ENCODE data around the gene ATF4. TPM values are rescaled to one million over a fixed set of nuclear protein-coding genes. Genes with fewer than 3 reads are reported as not detected.

The ATF4 gene
- total RNA-seq, 1 donor from 2014 or later = 173 TPM

GRCh38 chr22:39528681-39529486 lies 8.5 kb downstream of the ATF4 start:
- Histone ChIP-seq H3K27me3 (no peaks in the 10 kb centered on the region), H3K27ac (peak overlapping the region; percentile 32 to 48), H3K4me1 (peaks cover 21 to 59% of the 10 kb centered on the region in 2 donors), H3K4me3 (peak overlapping the region in 1 of 2 donors; percentile 47), H3K36me3 (peaks cover 21 to 32% of the 10 kb centered on the region in 2 donors), H3K9me3 (no peaks in the 10 kb centered on the region)
- TF ChIP-seq, protein P1, sequence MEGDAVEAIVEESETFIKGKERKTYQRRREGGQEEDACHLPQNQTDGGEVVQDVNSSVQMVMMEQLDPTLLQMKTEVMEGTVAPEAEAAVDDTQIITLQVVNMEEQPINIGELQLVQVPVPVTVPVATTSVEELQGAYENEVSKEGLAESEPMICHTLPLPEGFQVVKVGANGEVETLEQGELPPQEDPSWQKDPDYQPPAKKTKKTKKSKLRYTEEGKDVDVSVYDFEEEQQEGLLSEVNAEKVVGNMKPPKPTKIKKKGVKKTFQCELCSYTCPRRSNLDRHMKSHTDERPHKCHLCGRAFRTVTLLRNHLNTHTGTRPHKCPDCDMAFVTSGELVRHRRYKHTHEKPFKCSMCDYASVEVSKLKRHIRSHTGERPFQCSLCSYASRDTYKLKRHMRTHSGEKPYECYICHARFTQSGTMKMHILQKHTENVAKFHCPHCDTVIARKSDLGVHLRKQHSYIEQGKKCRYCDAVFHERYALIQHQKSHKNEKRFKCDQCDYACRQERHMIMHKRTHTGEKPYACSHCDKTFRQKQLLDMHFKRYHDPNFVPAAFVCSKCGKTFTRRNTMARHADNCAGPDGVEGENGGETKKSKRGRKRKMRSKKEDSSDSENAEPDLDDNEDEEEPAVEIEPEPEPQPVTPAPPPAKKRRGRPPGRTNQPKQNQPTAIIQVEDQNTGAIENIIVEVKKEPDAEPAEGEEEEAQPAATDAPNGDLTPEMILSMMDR (IDR thresholded peaks at IDR 0.05) = peak; percentile 96 to 99 (median 98)
- intact Hi-C loops (cut with DNase I) = loop anchor here (1.0 to 5.0 kb wide), 4 partner anchors 8 to 357 kb away; partner anchors contain the start of gene TAB1
- DNase-seq (ENCODE audit: low spot score in 2 of 2) = peak; percentile 52 to 93

DNA sequence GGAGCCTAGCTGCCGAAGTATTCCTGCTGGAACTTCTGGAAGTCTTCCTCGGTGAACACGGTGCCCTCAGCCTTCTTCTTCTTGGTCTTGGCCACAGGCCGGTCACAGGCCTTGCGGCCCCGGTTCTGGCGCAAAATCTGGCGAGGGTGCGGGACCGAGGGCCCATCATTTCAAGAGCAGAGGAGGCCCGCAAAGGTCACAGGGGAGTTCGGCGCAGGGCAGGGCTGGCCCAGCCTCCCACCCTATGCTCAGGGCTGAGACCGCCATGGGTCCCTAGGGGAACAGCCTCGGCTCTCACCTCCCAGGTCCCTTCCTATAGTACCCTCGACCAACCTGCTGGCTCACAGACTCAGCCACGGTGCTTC lies 9.1 kb downstream of the ATF4 start:
- H3K4me3 ChIP-seq = peak overlapping the region in 1 of 2 donors; percentile 47
- peaks cover 16 to 26% of the 10 kb centered on the region in 2 donors for H3K36me3 ChIP-seq
- no peaks in the 10 kb centered on the region for H3K9me3 ChIP-seq
- DNase-seq (ENCODE audit: low spot score in 2 of 2) = no peak
- H3K27ac ChIP-seq = peak overlapping the region; percentile 15 to 48
- no peaks in the 10 kb centered on the region for H3K27me3 ChIP-seq
- intact Hi-C loops (cut with DNase I) = loop anchor here (1.0 to 5.0 kb wide), 4 partner anchors 8 to 357 kb away; partner anchors contain the start of gene TAB1
- TF ChIP-seq, protein P1 (IDR thresholded peaks at IDR 0.05) = no peak
- peaks cover 16 to 54% of the 10 kb centered on the region in 2 donors for H3K4me1 ChIP-seq

DNA sequence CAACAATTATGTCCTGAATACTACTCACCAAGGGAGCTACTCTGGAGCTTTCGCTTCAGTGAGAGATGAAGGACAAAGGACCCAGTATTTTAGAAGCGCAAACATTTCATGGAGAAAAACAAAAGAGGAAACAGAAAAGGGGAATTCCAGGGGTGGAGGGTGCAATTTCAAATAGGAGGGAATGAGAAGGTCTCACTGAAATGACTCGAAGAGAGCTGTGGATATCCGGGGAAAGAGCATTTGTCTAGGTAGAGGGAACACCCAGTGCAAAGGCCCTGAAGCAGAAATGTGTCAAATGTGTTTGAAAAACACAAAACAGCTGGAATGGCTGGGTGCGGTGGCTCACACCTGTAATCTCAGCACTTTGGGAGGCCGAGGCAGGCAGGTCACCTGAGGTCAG lies 9.8 kb downstream of the ATF4 start:
- Histone ChIP-seq H3K4me1 (peaks cover 16 to 48% of the 10 kb centered on the region in 2 donors), H3K27me3 (no peaks in the 10 kb centered on the region), H3K9me3 (no peaks in the 10 kb centered on the region), H3K4me3 (no peak overlapping the region), H3K36me3 (peaks cover 11 to 20% of the 10 kb centered on the region in 2 donors), H3K27ac (no peak overlapping the region)
- no peak for DNase-seq (ENCODE audit: low spot score in 2 of 2)
- intact Hi-C loops (cut with DNase I) = loop anchor here (5.0 kb wide), 7 partner anchors 33 to 1968 kb away; partner anchors contain the start of genes ADSL, CBX7, CDC42EP1 and DMC1
- TF ChIP-seq, protein P1 (IDR thresholded peaks at IDR 0.05) = no peak

- Histone ChIP-seq H3K27ac (no peak overlapping the region), H3K9me3 (no peaks in the 10 kb centered on the region), H3K4me1 (peaks cover 16 to 45% of the 10 kb centered on the region in 2 donors), H3K4me3 (peak overlapping the region in 1 of 2 donors; percentile 89), H3K27me3 (no peaks in the 10 kb centered on the region), H3K36me3 (peaks cover 7 to 14% of the 10 kb centered on the region in 2 donors)
- no peak for DNase-seq (ENCODE audit: low spot score in 2 of 2)
- TF ChIP-seq, protein P1 (IDR thresholded peaks at IDR 0.05) = peak in 1 of 3 experiments; percentile 14
- intact Hi-C loops (cut with DNase I) = loop anchor here (5.0 kb wide), 7 partner anchors 34 to 1969 kb away; partner anchors contain the start of genes ADSL, CBX7, CDC42EP1 and DMC1
Observed at GRCh38 chr22:39530692-39531331, 10.4 kb downstream of the ATF4 start.

- H3K27me3 ChIP-seq = no peaks in the 10 kb centered on the region
- H3K36me3 ChIP-seq = peaks cover 7 to 11% of the 10 kb centered on the region in 2 donors
- H3K4me1 ChIP-seq = peaks cover 16 to 42% of the 10 kb centered on the region in 2 donors
- peak within 1 kb of the TSS; percentile 89 to 95 for H3K4me3 ChIP-seq
- intact Hi-C loops (cut with DNase I) = loop anchor here (1.0 to 5.0 kb wide), 9 partner anchors 12 to 1970 kb away; partner anchors contain the start of genes ADSL, ATF4, CBX7 and CDC42EP1
- H3K9me3 ChIP-seq = no peaks in the 10 kb centered on the region
- DNase-seq (ENCODE audit: low spot score in 2 of 2) = peak; percentile 99 to 100
- peak within 1 kb of the TSS; percentile 85 to 91 for H3K27ac ChIP-seq
- TF ChIP-seq, protein P1 (IDR thresholded peaks at IDR 0.05) = peak in 1 of 3 experiments; percentile 9
Observed at GRCh38 chr22:39532215-39533073, 12.1 kb downstream of the ATF4 start, which contains the start of gene RPS19BP1. TSS of gene RPS19BP1 (minus strand) at chr22:39532748. CDS start at chr22:39532738, 10 bp downstream.
